Measurements from ENCODE around the gene TBC1D32.
"Not testable (repeated sequence)": the region's sequence is repeated elsewhere in the genome, so short reads cannot be mapped to it uniquely, and the experiment has no call there.

Gene TBC1D32

DNA sequence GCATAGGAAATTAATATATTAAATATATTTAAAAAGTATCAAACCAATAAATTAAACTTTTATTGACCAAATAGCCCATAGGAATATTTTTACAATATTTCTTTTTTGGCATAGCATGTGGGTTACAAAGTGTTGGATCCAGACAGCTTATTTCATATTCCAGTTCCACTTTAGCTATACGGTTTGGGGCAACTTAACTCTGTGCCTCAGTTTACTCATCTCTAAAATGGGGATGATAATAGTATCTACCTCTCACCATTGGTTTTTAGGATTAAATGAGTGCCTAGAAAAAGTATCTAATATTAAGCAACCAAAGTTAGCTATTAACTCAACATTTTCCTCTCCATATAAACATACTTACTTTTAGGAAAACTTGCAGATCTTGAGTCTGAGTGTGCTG, 243.8 kb downstream of the TBC1D32 start:
- DNase-seq, result no peak

- no peak for DNase-seq
Observed at GRCh38 chr6:121086876-121087275, 247.4 kb downstream of the TBC1D32 start.

GRCh38 chr6:121076119-121076518, 258.2 kb downstream of the TBC1D32 start:
- DNase-seq, result no peak

DNA sequence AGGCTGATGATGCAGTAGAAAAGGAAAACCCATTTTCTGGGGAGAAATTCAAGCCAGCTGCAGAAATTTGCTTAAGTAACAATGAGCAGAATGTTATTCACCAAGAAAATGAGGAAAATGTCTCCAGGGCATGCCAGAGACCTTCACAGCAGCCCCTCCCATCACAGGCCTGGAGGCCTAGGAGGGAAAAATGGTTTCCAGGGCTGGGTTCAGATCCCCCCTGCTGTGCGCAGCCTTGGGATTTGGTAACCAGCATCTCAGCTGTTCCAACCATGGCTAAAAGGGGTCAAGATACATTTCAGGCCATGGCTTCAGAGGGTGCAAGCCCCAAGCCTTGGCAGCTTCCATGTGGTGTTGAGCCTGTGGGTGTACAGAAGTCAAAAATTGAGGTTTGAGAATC, 265.5 kb downstream of the TBC1D32 start:
- not testable (repeated sequence) for DNase-seq

GRCh38 chr6:121067381-121067780, 266.9 kb downstream of the TBC1D32 start:
- DNase-seq, result no peak

- DNase-seq, result no peak
Observed at GRCh38 chr6:121064345-121064744, 269.9 kb downstream of the TBC1D32 start.

GRCh38 chr6:121055572-121056163, 278.6 kb downstream of the TBC1D32 start:
- peak; percentile 36 for DNase-seq

GRCh38 chr6:121048593-121048992, 285.7 kb downstream of the TBC1D32 start:
- not testable (repeated sequence) for DNase-seq

GRCh38 chr6:121044905-121045304, 289.4 kb downstream of the TBC1D32 start:
- DNase-seq, result not testable (repeated sequence)

GRCh38 chr6:121043706-121044105, 290.6 kb downstream of the TBC1D32 start:
- not testable (repeated sequence) for DNase-seq

GRCh38 chr6:121043211-121043610, 291.1 kb downstream of the TBC1D32 start:
- not testable (repeated sequence) for DNase-seq

DNA sequence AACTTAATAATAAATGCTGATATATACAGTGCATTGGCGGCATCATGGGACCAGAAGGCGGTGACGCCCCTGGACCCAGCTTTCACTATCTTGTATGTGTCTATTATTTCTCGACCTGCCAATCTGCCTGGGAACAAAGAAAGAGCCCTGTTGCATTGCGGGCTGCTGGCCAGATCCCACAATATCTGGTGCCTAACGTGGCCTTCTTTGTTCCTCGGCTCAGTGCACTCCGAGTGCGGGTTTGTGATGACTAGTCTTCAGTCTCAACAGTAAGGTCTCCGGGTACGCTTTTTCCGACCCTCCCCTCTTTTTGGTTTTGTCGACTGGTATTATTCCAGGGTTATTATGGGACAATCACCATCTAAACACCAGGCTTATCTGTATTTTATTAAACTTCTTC, 291.5 kb downstream of the TBC1D32 start:
- DNase-seq, result no peak

- no peak for DNase-seq
Observed at GRCh38 chr6:121040831-121041230, 293.4 kb downstream of the TBC1D32 start.

DNA sequence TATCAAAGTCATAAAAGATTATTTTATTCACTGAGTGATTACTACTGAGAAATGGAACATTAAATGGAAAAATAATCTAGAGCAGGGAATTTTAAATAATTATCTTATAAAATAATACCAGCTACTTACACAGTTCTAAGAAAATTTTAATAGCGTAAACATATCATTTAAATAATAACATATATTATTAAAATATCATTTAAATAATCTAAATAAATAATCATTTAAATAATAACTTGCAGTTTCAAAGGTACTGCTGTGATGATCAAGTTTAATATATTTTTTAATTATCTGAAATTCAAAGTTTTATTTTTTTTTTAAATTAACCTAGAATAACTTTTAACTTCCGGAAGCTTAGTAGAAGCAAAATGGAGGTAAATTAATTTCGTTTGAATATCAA, 301.2 kb downstream of the TBC1D32 start:
- no peak for DNase-seq

GRCh38 chr6:121032268-121033006, 301.8 kb downstream of the TBC1D32 start:
- DNase-seq, result no peak

Measured in DMS79 treated with DMSO at 0.1 percent for 48 hours (cell line).